ENCODE results near the gene NPAS3.

The NPAS3 gene

GRCh38 chr14:33580231-33580749, 641.6 kb downstream of the NPAS3 start:
- Histone ChIP-seq H3K27me3 (ENCODE audit: insufficient read depth, poor library complexity, severe bottlenecking) (no peaks in the 10 kb centered on the region), H3K4me3 (replicated peaks; ENCODE audit: insufficient read depth, low read length) (no peak overlapping the region), H3K27ac (replicated peaks) (no peak overlapping the region)
- DNase-seq (ENCODE audit: low read depth in 1 of 2, low spot score in 1 of 2), result no peak
- TF ChIP-seq, protein P1, sequence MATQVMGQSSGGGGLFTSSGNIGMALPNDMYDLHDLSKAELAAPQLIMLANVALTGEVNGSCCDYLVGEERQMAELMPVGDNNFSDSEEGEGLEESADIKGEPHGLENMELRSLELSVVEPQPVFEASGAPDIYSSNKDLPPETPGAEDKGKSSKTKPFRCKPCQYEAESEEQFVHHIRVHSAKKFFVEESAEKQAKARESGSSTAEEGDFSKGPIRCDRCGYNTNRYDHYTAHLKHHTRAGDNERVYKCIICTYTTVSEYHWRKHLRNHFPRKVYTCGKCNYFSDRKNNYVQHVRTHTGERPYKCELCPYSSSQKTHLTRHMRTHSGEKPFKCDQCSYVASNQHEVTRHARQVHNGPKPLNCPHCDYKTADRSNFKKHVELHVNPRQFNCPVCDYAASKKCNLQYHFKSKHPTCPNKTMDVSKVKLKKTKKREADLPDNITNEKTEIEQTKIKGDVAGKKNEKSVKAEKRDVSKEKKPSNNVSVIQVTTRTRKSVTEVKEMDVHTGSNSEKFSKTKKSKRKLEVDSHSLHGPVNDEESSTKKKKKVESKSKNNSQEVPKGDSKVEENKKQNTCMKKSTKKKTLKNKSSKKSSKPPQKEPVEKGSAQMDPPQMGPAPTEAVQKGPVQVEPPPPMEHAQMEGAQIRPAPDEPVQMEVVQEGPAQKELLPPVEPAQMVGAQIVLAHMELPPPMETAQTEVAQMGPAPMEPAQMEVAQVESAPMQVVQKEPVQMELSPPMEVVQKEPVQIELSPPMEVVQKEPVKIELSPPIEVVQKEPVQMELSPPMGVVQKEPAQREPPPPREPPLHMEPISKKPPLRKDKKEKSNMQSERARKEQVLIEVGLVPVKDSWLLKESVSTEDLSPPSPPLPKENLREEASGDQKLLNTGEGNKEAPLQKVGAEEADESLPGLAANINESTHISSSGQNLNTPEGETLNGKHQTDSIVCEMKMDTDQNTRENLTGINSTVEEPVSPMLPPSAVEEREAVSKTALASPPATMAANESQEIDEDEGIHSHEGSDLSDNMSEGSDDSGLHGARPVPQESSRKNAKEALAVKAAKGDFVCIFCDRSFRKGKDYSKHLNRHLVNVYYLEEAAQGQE (IDR thresholded peaks at IDR 0.05; ENCODE audit: insufficient replicate concordance, low read depth), result no peak

DNA sequence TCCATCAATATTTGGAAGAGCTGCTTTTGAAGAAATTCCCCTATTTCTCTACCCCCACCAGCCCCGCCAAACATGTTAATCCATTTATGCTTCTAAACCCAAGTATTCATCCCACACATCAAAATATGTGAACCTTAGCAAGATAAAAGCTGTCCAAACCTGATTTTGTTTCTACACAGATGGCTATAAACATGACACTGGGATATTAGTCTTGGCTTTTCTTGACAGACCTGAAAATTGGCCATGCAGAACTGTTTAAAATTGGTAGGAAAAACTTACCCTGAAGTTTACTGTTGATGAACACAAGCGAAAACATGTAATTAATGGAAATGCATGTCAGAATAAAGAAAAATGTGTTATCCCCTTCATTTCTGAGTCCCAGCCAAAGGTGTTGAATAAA, 642.2 kb downstream of the NPAS3 start:
- no peak for DNase-seq (ENCODE audit: low read depth in 1 of 2, low spot score in 1 of 2)
- TF ChIP-seq, protein P1 (IDR thresholded peaks at IDR 0.05; ENCODE audit: insufficient replicate concordance, low read depth), result no peak
- TF ChIP-seq SPI1 (IDR thresholded peaks at IDR 0.05; ENCODE audit: borderline replicate concordance, low read depth) (no peak), POLR2AphosphoS5 (IDR thresholded peaks at IDR 0.05; ENCODE audit: low read depth) (no peak), CTCF (IDR thresholded peaks at IDR 0.05; ENCODE audit: insufficient read depth, low read length) (no peak), GABPA (IDR thresholded peaks at IDR 0.05; ENCODE audit: low read depth) (no peak)
- no peak overlapping the region for H3K4me3 ChIP-seq (replicated peaks; ENCODE audit: insufficient read depth, low read length)
- H3K27me3 ChIP-seq (ENCODE audit: insufficient read depth, poor library complexity, severe bottlenecking), result no peaks in the 10 kb centered on the region
- H3K27ac ChIP-seq (replicated peaks), result no peak overlapping the region

- Histone ChIP-seq H3K4me3 (replicated peaks; ENCODE audit: insufficient read depth, low read length) (no peak overlapping the region), H3K27me3 (ENCODE audit: insufficient read depth, poor library complexity, severe bottlenecking) (peaks cover 2% of the 10 kb centered on the region), H3K27ac (replicated peaks) (no peak overlapping the region)
- DNase-seq (ENCODE audit: low read depth in 1 of 2, low spot score in 1 of 2), result no peak
- TF ChIP-seq, protein P1 (IDR thresholded peaks at IDR 0.05; ENCODE audit: insufficient replicate concordance, low read depth), result no peak
- TF ChIP-seq GABPA (IDR thresholded peaks at IDR 0.05; ENCODE audit: low read depth) (no peak), SPI1 (IDR thresholded peaks at IDR 0.05; ENCODE audit: borderline replicate concordance, low read depth) (no peak), CTCF (IDR thresholded peaks at IDR 0.05; ENCODE audit: insufficient read depth, low read length) (no peak), POLR2AphosphoS5 (IDR thresholded peaks at IDR 0.05; ENCODE audit: low read depth) (no peak)
Measured at GRCh38 chr14:33584697-33585096, 646.0 kb downstream of the NPAS3 start.

Measured in HL-60 (cell line).